DMS114 treated with DMSO at 0.1 percent for 48 hours (cell line): Measurements from ENCODE around the gene SUMO1.

ENCODE experiments used
- DNase-seq: peaks from one replicate; lab custom pipeline; 2025; ENCODE audit not compliant: unreplicated experiment; lab: John Stamatoyannopoulos, UW

SUMO1 gene

DNA sequence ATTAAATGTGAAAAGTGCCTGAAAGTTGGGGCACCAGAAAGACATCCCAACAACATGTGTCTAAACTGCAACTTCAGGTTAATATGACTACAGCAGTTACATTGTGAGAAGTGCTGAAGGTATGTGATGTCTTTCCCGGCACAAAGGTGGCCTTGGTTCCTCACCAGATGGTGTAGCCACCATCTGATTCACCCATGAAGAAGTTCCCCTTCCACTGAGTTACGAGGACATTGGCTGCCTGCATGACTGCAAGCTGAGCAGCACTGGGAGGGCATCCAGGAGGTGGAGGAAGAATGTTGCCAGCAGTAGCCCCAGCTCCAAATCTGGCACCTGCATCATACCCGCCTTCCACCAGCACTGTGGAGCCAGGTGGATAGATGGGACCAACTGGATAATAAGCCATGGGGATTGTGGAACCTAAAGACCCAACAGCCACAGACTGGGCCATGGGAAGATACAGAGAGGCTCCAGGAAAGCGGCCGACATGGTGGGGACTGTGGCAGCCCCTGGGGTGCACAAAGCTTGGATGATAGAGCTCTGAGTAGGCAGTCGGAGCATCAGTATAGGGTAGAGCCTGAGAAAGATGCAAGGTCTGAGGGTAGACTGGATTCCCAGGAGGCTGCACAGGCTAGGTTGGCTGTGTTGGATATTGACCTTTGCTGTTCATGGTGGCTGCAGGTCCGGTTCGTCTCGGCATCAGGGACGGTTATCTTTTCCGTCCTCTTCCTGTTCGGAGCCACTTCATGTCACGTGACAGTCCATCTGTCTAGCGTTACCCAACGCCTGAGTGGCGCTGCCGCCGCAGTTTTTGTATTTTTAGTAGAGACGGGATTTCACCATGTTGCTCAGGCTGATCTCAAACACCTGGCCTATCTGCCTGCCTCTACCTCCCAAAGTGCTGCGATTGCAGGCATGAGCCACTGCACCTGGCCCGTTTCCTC is 36.9 kb downstream of the SUMO1 start:
- no peak for DNase-seq

- no peak for DNase-seq
These were observed 41.7 kb downstream of the SUMO1 start for GRCh38 chr2:202196727-202197126.

DNA sequence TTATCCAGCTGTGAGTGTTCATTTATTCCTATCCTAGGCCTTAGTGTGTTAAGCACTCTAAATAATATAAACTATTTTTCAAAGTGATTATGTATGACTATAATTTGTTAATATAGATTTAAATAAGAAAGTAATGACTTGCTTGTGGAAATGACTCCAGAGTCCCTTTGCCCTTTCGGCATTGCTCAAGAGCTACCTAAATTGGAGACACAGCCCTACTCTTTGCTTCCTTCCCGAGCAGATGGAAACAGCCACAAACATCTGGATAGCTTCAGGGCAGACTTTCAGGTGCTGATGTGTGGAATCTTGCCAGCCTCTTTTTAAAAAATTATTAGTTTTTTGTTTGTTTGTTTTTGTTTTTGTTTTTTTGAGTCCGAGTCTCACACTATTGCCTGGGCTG is 44.0 kb downstream of the SUMO1 start:
- no peak for DNase-seq

DNA sequence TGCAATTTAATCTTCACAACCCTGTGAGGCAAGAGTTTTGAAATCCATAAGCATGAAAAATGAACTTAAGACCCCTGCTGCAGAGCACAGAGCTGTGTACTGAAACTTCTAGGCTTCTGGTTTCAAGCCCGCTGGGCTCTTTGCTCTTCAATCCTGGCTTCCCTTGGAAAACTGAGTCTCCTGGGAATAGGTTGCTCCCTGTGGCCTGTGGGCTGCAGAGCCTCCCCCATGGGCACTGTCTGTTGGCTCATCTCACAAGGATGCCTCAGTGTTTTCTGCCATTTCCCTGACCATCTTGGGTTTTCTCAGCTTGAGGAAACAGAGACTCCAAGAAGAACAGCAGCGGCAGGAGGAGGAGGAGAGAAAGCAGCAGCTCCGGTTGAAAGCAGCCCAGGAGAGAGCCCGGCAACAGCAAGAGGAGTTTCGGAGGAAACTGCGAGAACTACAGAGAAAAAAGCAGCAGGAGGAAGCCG is 44.5 kb downstream of the SUMO1 start:
- DNase-seq, result no peak

DNA sequence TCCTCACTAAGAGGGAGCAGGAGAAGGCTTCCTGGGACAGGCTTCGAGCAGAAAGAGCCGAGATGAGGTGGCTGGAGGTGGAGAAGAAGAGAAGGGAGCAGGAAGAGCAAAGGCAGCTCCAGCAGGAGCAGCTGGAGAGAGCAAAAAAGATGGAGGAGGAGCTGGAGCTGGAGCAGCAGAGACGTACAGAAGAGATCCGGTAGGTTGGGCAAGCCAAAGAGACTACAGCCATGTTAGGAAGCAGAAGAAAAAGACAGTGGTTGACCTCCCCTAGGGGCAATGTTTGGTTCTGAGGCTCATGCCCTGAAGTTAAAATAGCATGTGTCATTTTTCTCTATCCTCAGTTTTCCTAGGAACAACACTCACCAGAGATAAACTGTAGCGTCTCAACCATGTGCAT is 45.1 kb downstream of the SUMO1 start:
- DNase-seq, result no peak

GRCh38 chr2:202187570-202187969 is 50.8 kb downstream of the SUMO1 start:
- DNase-seq, result no peak

GRCh38 chr2:202186641-202187202 is 51.7 kb downstream of the SUMO1 start:
- DNase-seq, result no peak

DNA sequence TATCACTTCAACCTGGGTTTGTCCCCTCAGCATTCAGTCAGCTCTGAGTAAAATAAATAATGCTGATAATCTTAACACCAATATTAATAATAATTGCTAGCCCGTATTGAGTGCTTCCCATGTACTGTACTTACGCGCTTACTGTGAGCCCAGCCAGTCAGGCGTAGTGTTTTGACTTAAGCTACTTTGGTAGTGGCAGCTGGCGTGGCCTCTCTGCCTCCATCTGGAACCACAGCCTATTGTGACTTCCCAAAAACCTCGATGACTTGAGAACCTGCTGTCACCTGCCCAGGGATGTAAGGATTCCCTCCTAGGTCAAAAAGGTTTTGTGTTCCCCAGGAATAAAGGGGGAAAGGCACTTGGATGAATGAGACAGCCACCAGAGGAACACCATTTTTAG is 53.2 kb downstream of the SUMO1 start:
- DNase-seq, result no peak

- DNase-seq, result no peak
These were observed 53.8 kb downstream of the SUMO1 start for GRCh38 chr2:202184557-202184956.

GRCh38 chr2:202178346-202178958 is 59.9 kb downstream of the SUMO1 start:
- peak; percentile 67 for DNase-seq

DNA sequence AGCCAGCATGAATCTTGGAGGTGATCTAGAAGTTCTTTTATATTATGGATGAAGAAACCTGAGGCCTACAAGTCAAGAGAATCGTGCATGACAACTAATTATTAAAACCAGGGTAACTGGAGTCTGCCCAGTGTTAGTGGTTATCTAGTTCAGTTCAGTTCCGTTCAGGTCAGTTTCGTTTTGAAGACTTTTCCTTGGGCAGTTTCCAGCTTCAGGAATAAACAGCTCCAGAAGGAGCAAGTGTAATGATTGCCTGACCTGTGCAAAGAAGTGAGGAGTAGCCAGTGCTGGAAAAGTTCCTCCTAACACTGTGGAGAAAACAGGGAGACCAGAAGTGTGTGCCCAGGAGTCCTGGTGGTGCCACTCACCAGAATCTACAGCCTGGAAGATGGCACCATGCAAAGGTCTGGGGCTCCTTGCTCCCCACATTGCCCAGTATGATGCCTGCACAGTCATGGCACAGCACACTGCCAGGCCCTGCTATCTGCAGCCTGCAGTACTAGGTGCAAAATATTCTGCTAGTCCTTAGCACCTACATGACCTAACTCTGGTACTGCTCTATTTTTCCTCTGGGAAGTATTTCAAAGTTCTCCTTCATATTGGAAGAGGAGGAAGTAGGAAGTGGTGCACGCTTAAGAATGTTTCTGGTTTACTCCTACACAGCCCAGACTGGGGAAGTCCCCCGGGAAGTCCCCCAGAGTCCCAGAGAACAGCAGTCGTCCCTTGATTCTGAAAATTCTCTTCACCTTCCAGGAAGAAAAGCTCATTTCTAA is 65.8 kb downstream of the SUMO1 start:
- no peak for DNase-seq

DNA sequence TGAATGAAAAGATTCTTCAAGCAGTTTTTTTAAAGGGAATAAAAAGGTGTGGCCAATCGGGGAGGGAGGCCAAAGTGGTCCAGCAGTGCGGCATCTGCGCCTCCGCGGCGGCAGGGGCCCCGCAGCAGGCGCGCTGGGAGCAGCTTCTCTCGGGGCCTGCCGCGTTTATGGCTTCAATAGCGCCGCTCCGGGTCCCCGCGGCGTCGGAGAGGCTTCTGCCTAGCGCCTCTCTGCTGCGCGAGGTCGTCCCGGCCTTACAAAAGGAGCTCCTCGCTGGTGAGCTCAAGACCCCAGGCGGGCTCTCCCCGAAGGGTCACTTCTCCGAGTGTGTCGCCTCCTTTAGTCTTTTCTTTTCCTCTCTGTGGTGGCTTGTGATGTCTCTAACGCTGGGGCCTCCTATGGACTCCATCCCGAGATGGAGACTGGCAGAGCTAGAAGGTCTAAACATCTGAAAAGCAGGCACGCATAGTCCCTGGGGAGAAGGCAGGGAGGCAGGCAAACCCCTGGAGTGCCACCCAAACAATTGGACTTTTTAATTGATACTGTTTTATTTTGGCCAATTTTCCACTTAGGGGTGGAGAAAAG is 67.1 kb downstream of the SUMO1 start:
- DNase-seq, result no peak

DNA sequence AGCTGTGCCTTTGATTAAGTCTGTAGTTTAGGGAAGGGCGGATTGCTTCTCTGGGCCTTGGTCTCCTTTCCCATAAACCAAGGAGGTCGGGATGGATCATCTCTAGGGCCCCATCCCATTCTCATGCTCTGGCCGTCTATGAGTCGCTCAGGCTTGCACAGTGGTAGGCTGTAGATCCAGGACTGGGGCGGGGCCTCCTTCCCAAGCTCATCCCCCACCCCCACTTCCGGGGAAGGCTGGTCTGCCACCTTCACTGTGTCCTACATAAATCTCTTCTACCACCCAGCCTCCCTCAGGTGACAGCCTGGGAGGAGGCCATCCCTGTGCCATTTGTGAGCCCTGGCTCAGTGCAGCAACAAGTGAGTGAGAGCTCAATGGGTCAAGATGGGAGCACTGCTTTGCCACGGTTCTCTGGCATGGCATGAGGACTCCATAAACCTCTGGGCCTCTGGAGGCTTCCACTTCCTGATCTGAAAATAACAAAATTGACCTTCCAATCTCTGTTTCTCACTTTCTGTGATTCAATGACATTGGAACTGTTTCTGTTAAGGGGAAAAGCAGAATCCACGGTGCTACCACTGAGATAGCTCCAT is 68.5 kb downstream of the SUMO1 start:
- no peak for DNase-seq

DNA sequence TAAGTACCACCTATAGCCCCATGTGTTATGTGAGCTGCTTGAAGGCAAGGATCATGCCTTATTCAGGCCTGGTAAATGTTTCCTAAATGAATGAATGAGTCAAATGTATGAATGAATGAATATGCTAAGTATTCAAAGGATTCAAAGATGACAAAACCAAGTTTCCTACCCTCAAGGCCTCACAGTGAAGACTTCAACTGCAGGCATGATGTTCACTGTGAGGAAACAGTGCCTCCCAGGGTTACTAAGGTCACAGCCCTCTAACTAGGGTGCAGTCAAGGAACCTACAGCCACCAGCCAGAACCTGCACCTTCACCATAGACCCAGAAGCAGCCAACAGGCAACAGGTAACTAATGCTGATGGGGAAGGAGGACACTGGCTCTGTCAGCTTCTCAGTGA is 69.3 kb downstream of the SUMO1 start:
- DNase-seq, result no peak

DNA sequence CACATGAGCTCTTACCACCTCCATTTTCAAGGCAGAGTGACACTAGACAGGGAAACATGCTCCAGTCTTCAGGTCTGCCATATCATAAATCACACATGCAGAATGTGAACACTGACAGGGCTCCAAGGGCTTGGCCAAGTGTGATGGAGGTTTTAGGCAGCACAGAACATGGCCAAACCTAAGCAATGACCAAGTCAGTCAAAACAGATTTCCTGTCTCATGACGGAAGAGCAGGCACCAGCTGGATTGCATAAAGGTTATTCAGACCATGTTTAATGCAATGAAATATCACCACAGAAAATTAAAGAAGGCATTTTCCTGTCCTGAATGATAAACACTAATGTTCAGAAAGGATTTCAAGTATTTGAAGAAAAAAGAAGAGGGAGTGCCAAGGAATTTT is 72.5 kb downstream of the SUMO1 start:
- no peak for DNase-seq

- no peak for DNase-seq
These were observed 73.2 kb downstream of the SUMO1 start for GRCh38 chr2:202165208-202165607.

DNA sequence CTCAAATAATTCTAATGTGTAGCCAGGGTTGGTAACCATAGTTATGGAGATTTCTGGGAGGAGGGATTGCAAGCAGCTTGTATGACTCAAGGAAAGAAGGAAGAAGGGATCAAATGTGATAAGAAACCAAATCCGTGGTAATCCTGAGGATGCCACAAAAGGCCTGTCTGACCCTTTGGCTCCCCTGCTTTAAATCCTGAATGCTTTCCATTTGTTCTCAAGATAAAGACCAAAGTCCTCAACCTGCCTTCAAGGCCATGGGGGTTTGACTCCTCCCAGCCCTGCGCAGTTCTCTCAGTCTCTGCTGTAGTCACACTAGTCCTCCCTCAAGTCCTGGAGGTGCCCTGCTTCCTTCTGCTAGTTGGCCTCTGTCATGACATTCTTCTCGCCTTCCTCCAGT is 74.0 kb downstream of the SUMO1 start:
- DNase-seq, result no peak

- no peak for DNase-seq
These were observed 77.1 kb downstream of the SUMO1 start for GRCh38 chr2:202161151-202161835.

DNA sequence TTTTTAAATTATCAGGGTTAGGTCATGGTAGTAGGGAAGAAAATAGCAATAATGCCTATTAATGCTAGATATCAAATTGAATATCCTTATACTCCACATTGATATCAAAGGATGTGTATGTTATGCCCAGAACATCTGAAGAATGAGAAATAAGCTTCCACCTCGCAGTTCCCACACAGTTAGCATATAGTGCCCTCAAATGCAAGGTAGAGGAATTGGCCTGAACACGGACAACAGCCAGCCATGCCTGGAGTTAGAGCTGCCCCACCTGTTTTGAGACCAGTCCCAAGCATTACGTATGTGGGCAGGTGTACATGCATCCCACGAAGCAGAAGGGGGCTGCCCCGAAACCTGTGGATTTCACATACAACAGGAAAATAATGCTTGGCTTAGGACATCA is 79.6 kb downstream of the SUMO1 start:
- no peak for DNase-seq
